OCI-LY3 (cell line): ENCODE results near the gene BMPR1B.

ENCODE experiments used
- CTCF ChIP-seq: fragments of 200-600, 300-600 bp; sonication (generic); IDR thresholded peaks from 2 replicates; pipeline ENCODE4 v1.5.1; 2014; ENCODE audit warnings: antibody characterized with exemption, low read length, low read depth
- EZH2phosphoT487 ChIP-seq: fragments of 200-600 bp; shearing (Covaris generic); IDR thresholded peaks from 2 replicates; pipeline ENCODE4 v1.6.1; 2018; ENCODE audit warnings: antibody characterized with exemption, mixed run types, low read depth

GRCh38 chr4:95181243-95181995 is 423.7 kb downstream of the BMPR1B start:
- TF ChIP-seq CTCF (no peak), EZH2phosphoT487 (no peak)
